ENCODE data around the gene ATP6V0A4. TPM values are rescaled to one million over a fixed set of nuclear protein-coding genes. Genes with fewer than 3 reads are reported as not detected.
"Not testable (repeated sequence)": the region's sequence is repeated elsewhere in the genome, so short reads cannot be mapped to it uniquely, and the experiment has no call there.

Gene ATP6V0A4
- total RNA-seq (2014; rRNA removed; shearing (Covaris generic)), result 0.17 and 0.39 TPM in 2 replicates

DNA sequence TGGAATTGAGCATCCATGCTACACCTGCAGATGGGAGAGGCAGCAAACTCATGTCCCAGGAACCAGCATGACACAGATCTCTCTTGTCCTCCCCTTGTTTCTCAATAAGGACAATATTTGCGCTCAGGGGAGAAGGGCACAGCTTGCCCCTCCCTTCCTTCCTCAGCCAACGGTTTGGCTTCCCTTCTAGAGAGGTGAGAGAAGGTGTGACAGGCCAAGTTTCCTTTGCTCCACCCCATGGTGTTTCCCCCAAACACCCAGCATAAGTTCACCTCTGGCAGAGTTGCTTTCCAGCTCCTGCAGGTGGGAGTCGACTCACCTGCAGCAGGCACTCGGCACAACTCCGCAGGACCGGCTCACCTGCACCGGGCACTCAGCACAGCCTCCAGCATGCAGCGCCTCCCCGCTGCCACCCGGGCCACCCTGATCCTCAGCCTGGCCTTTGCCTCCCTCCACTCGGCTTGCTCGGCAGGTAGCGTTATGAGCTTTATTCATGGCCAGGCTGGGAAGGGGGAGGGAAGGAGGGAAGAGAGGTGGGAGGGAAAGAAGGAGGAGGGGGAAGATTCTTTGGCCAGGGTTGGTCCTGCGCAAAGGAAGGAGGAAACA is at the start of gene ATP6V0A4, which contains the start of gene TMEM213:
Gene ATP6V0A4 (minus strand): TSS at position 482 of the 606 bp plus-strand sequence. CDS start 26,949 bp downstream, outside the sequence.
Gene TMEM213 (plus strand): TSS at position 280 of the 606 bp plus-strand sequence. CDS start 111 bp downstream, at position 391.
- no peak for DNase-seq (ENCODE audit: low spot score)

DNA sequence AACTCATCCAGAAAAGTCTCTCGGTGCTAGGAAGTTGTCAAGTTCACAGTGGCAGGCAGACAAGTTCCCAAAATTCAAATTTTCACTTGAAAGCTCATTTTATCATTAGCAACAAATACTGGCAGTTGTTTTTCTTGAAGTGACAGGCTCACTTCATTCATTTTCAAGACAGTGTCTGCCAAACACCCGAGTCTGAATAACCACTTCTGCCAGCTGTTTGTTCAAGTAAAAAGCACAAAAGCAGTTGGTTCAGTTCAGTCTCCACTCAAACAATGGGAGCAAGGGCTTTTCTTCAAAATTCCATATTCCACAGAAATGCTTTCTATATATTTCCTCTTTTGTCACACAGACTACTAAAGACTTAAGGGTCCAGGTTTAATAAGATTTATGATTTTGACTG is 47.7 kb upstream of the ATP6V0A4 start:
- no peak for DNase-seq (ENCODE audit: low spot score)

GRCh38 chr7:138843632-138844580 is 45.9 kb upstream of the ATP6V0A4 start:
- no peak for DNase-seq (ENCODE audit: low spot score)

GRCh38 chr7:138842111-138842510 is 44.1 kb upstream of the ATP6V0A4 start:
- peak; percentile 74 for DNase-seq (ENCODE audit: low spot score)

DNA sequence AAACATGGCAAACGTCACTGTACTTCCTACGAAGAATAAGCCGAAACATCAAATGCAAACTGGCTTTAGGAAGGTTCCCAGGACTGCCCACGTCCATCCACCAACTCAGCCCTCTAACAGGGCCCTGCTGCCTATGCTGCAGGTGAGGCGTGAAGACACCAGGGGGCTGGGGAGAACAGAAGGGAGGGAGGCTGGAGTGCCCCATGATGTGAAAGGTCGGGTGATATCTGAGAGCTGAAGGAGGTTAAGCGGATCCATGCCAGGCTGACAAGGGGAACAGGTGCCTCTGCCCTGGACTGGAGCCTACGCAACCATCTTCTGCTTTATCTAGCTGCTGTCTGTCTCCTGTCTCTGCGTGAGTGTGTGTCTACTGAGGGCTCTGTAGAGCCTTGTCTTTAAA is 40.2 kb upstream of the ATP6V0A4 start:
- DNase-seq (ENCODE audit: low spot score), result no peak

DNA sequence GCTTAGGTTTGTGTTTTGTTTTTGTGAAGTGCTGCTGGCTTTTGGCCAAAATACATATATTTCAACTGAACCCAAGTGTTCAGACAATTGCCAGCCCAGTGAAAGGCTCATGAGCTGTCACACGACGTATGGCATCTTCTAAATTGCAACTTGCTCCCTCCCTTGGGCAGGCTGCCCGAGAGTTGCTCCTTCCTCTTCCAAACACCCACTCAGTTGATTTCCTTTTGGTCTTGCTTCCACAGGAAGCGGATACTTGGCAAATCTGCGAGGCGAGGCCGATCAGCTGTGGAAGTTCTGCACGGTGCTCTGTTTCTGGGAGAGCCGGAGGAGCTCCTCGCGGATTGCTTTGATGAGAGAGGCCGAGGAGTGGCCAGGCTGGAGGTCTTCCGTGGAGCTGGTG is 39.6 kb upstream of the ATP6V0A4 start:
- DNase-seq (ENCODE audit: low spot score), result no peak

- DNase-seq (ENCODE audit: low spot score), result no peak
Measured at GRCh38 chr7:138835087-138835486, 37.1 kb upstream of the ATP6V0A4 start.

DNA sequence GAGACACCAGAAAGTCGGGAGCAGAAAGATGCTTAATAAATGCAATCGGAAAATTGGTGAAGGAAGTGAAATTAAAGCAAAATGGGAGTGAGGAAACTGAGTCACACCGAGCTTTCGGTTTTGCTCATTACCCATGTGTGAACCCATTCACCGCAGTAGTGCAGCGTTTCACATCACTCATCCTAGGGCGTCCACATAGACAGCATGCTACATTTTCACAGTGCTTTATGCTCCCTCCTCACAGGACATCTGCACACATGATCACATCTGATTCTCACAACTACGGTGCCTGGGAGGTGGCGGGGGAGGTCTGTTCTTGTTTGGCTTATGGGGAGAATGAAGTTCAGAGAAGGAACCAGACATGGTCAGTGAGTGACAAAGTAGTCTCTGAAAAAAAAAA is 36.6 kb upstream of the ATP6V0A4 start:
- DNase-seq (ENCODE audit: low spot score), result no peak

DNA sequence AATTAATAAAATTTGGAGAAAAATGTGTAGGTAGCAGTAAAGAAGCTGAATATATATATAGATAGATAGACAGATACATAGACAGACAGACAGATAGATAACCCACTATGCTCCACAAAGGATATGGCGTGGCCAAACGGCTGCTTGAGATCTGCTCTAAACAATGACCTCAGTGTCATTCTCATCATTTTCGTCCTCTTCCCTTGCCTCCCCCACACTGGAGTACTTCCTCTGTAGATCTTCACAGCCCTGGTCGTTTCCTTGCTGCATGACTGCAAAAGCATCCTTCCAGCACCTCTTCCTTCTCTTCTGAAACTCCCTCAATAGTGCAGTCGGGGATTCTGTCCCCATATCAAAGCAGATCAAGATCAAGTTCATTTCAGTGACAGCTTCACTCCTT is 35.6 kb upstream of the ATP6V0A4 start:
- DNase-seq (ENCODE audit: low spot score), result no peak

DNA sequence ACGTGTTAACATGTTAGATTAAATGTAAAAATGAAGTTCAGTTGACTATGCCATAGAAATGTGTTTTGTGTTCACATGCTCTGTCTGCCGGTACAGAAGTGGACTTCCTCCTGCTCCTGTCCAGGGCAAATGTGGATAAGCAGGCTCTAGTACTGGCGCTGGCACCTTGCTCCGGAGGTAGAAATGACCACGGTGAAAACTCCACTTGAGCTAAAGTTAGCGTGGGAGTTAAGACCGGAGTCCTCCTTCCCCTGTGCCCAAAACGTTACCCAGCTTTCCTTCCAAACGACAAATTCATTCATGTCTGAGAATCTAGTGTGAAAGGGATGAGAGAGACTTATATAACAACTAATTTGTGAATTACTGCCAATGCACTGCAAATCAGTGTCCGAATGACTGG is 35.0 kb upstream of the ATP6V0A4 start:
- DNase-seq (ENCODE audit: low spot score), result no peak

- DNase-seq (ENCODE audit: low spot score), result no peak
Measured at GRCh38 chr7:138829335-138829734, 31.3 kb upstream of the ATP6V0A4 start.

- no peak for DNase-seq (ENCODE audit: low spot score)
Measured at GRCh38 chr7:138828302-138828701, 30.3 kb upstream of the ATP6V0A4 start.

DNA sequence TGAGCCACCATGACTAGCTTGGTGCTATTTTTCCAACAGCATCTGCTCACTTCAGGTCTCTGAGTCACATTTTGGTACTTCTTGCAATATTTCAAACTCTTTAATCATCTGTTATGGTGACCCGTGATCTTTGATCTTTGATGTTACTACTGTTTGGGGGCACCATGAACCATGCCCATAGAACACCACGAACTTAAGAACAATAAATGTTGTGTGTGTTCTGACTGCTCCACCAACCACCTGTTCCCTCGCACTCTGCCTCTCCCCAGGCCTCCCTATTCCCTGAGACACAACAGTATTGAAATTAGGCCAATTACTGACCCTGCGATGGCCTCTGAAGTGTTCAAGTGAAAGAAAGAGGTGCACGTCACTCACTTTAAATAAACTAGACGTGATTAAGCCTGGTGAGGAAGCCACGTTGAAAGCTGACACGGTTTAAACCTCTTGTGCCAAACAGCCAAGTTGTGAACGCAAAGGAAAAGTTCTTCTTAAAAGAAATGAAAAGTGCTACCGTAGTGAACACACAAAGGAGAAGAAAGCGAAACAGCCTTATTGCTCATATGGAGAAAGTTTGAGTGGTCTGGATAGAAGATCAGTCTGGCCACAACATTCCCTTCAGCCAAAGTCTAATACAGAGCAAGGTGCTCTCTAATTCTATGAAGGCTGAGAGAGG is 27.2 kb upstream of the ATP6V0A4 start:
- no peak for DNase-seq (ENCODE audit: low spot score)

DNA sequence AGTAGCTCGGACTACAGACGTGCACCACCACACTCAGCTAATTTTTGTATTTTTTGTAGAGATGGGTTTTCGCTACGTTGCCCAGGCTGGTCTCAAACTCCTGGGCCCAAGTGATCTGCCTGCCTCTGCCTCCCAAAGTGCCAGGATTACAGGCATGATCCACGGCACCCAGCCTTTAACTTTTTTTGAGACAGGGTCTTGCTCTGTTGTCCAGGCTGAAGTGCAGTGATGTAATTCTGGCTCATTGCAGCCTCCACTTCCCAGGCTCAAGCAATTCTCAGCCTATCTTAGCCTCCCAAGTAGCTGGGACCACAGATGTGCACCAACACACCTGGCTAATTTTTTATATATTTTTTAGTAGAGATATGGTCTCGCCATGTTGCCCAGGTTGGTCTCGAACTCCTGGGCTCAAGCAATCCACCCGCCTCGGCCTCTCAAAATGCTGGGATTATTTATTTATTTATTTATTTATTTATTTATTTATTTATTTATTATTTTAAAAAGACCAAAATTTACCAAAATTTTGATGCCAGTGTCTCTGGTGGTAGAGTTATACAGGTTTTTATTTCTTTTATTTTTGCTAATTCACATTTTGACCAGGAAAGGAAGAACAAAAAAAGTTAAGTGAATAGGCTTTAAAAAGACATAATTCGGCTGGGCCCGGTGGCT is 25.0 kb upstream of the ATP6V0A4 start:
- DNase-seq (ENCODE audit: low spot score), result no peak

DNA sequence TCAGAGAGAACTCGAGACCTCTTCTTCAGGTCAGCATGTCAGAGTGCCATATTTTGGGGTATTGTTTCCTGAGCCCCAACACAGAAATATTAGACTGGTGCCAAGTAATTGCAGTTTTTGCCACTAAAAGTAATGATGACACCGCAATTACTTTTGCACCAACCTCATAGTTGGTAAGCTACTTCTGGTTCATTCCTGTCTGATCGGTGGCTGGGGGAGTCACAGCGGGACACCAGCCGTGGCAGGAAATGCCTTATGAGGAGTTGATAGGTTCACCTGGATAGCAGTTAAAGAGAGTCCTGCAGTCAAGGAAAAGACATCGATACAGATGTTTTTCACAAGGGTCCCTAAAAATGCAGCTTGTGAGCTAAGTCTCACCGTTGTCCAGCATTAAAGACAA is 23.9 kb upstream of the ATP6V0A4 start:
- DNase-seq (ENCODE audit: low spot score), result no peak

- no peak for DNase-seq (ENCODE audit: low spot score)
Measured at GRCh38 chr7:138819625-138820024, 21.6 kb upstream of the ATP6V0A4 start.

DNA sequence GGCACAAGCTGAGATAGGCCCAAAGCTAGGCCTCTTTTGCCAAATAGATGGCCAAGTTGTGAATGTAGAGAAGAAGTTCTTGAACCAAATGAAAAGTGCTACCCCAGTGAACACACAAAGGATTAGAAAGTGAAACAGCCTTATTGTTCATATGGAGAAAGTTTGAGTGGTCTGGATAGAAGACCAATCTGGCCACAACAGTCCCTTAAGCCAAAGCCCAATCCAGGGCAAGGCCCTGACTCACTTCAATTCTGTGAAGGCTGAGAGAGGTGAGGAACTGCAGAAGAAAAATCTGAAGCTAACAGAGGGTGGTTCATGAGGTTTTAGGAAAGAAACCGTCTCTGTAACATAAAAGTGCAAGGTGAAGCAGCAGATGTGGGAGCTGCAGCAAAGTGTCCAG is 18.7 kb upstream of the ATP6V0A4 start:
- no peak for DNase-seq (ENCODE audit: low spot score)

- DNase-seq (ENCODE audit: low spot score), result no peak
Measured at GRCh38 chr7:138814816-138815332, 16.9 kb upstream of the ATP6V0A4 start.

- no peak for DNase-seq (ENCODE audit: low spot score)
Measured at GRCh38 chr7:138813945-138814344, 15.9 kb upstream of the ATP6V0A4 start.

- not testable (repeated sequence) for DNase-seq (ENCODE audit: low spot score)
Measured at GRCh38 chr7:138811327-138811726, 13.3 kb upstream of the ATP6V0A4 start.

DNA sequence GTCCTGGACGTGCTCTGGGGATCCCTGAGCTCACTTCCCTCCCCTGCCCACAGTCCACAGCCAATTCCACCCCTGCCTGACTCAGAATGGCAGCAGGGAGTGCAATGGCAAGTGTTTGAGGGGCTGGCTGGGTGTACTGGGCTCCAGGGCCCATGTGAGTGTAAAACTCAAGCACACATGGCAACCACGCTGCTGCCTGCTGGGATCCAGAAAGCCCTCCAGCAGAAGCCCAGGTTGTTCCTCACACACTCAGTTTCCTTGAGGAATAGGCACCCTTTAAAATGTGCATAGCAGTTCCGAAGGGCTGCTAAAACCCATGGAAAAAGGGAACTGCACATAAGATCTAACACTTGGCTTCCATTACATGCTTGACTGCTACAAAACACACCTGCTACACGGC is 11.3 kb upstream of the ATP6V0A4 start:
- DNase-seq (ENCODE audit: low spot score), result no peak

DNA sequence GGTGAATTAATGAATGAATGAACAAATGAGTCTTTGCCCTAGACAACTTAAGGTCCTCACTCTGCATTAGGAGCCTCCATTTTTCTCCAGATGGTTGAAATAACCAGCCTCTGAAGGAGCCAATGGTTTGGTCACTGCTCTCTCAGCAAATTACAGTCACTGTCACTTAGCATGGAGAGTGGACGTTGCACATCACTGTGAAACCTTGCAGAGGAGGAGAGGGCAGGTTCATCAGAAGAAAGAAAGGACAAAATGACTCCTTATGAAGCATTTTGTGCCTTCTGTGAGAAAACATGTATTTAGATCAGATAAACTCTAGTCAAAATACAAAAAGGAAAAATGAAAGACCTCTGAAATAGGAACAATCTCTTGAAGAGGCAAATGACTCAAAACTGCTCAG is 6.6 kb upstream of the ATP6V0A4 start:
- no peak for DNase-seq (ENCODE audit: low spot score)

All from H4 (cell line).